HL-60 (cell line): ENCODE data around the gene CCDC24.

Experiments used
- CTCF ChIP-seq: IDR thresholded peaks from one replicate; pipeline ENCODE4 v1.5.1; 2011; ENCODE audit warnings: low read length, control low read depth, inconsistent platforms; ENCODE audit not compliant: insufficient read depth
- GABPA ChIP-seq: IDR thresholded peaks from 2 replicates; pipeline ENCODE4 v1.6.1; 2012; ENCODE audit warnings: low read depth
- POLR2AphosphoS5 ChIP-seq: IDR thresholded peaks from 2 replicates; pipeline ENCODE4 v1.6.1; 2012; ENCODE audit warnings: low read depth
- SPI1 ChIP-seq: IDR thresholded peaks from 2 replicates; pipeline ENCODE4 v1.6.1; 2012; ENCODE audit warnings: low read depth, mild to moderate bottlenecking, borderline replicate concordance

DNA sequence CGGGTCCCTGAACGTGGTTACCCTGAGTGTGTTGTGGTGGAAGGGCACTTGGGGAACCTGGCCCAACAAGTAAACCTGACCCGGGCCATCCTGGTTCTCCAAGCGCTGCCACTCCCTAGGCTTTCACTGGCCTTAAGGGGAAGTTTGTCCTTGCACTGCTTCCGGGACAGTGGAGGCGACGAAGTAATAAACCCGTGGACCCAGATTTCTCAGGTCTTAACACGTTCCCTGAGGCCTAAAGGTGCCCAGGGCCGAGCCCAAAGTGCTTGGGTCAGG is 261 bp upstream of the CCDC24 start:
- no peak for TF ChIP-seq CTCF
- no peak for TF ChIP-seq SPI1
- TF ChIP-seq POLR2AphosphoS5 = peak; percentile 37; the same call in 1 of the 2 replicates
- no peak for TF ChIP-seq GABPA
